ENCODE data around the gene CTPS2.

DNA sequence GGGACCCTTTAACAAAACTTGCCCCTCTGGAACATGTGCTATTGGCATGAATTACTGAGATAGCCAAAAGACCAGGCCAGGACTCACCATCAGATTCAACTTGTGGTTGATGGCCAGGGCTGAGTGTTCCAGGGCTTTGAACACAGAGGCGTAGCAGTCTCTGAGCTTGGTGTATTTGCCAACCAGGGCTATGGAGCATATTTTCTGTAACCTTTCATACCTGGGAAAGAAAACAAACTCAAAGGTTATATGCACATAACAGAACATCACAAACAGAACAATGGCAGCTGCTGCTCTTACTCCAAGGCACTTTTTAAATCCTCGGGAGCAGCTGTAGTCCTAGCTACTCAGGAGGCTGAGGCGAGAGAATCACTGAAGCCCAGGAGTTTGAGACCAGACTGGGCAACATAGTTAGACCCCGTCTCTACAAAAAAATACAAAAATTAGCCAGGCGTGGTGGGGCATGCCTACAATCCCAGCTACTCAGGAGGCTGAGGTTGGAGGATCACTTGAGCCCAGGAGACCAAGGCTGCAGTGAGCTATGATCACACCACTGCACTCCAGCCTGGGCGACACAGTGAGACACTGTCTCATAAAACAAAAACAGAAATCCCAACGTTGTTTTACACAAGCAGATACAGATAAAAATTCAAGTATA is 29.3 kb downstream of the CTPS2 start:
- TF ChIP-seq, protein P1, sequence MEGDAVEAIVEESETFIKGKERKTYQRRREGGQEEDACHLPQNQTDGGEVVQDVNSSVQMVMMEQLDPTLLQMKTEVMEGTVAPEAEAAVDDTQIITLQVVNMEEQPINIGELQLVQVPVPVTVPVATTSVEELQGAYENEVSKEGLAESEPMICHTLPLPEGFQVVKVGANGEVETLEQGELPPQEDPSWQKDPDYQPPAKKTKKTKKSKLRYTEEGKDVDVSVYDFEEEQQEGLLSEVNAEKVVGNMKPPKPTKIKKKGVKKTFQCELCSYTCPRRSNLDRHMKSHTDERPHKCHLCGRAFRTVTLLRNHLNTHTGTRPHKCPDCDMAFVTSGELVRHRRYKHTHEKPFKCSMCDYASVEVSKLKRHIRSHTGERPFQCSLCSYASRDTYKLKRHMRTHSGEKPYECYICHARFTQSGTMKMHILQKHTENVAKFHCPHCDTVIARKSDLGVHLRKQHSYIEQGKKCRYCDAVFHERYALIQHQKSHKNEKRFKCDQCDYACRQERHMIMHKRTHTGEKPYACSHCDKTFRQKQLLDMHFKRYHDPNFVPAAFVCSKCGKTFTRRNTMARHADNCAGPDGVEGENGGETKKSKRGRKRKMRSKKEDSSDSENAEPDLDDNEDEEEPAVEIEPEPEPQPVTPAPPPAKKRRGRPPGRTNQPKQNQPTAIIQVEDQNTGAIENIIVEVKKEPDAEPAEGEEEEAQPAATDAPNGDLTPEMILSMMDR (IDR thresholded peaks at IDR 0.05): no peak
- no peak for TF ChIP-seq EP300 (IDR thresholded peaks at IDR 0.05)
- no peak for TF ChIP-seq POLR2A (IDR thresholded peaks at IDR 0.05)
- no peak for TF ChIP-seq POLR2AphosphoS5 (IDR thresholded peaks at IDR 0.05)

Measured in upper lobe of left lung (tissue), 4 donors.